Pulmonary artery endothelial cell (primary cell): Measurements from ENCODE around the gene DDX39B. TPM values are rescaled to one million over a fixed set of nuclear protein-coding genes. Genes with fewer than 3 reads are reported as not detected.
"Not testable (repeated sequence)": the region's sequence is repeated elsewhere in the genome, so short reads cannot be mapped to it uniquely, and the experiment has no call there.

ENCODE experiments used
- DNase-seq: peaks from one replicate; pipeline ENCODE4 v3.0.0-alpha.2; 2011; ENCODE audit warnings: low read depth, low spot score
- total RNA-seq: library from RNA; depleted of rRNA; stranded (reverse); fragments of >200 nt; gene quantifications from 2 replicates; pipeline ENCODE4 v1.2.3, GENCODE V29; 2014

The DDX39B gene
- total RNA-seq, 1 donor from 2014 or later = 634 TPM

DNA sequence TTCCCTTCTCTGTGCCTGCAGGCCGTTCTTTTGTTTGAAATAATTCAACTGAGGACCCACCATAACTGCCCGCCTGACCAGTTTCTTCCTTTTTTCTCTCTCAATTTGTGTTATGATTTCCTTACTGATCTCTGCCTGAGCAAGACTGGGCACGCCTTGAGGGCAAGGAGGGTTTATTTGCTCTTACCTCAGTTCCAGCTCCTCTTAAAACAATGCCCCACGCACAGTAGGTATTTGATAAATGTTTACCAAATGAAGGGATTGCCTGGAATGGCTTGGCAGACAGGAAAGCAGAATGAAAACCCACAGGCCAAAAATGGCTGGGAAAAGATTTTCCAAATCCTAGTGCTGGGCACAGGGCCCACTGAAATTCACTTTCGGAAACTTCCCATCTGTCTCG is 54.1 kb downstream of the DDX39B start:
- not testable (repeated sequence) for DNase-seq

DNA sequence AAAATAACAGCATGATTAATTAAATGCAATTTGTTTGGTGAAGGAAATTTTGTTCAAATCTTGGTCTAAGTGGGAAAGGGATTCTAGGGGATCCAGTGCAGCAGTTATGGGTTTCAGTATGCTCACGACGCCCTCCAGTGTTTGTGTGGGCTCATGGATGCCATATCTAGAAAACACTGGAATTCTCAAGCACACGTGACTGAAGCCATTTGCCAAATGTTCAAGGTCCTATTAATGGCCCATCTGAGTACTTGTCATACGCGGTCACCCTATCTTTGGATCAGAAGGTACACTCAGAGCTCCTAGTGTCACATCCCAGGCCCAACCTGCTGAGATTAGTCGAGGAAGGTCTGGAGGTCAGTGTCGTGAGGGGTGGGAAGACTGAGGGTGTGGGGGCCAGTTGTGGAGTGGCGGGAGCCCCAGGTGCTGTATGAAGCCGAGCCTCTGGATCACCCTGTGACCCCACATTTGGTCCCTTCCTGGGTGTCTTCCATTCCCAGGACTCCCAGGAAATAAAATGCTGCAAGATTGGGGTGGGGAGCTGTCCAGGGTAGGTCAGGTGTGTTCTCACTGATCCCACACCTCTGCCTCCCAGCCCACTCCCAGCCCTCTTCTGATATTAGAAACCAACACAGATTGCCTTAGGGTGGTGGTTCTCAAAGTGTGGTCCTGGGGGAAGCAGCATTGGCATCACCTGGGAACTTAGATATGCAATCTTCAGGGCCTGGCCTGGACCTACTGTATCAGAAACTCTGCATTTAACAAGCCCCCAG is 55.6 kb downstream of the DDX39B start:
- DNase-seq = not testable (repeated sequence)

DNA sequence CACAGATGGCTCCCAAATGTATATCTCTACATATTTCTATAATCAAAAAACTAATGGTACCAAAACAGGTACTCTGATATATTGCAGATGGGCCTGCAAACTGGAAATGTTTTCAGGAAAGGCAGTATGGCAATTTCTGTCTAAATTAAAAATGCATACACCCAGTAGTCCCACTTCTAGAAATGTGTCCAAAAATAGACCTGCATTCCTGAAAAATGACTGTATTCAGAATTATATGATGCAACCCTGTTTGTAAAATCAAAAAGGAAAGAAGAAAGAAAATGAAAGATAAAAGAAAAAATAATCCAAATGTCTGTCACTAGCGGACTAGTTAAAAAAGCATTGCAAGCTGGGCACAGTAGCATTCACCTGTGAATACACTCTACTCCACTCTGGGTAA is 56.7 kb downstream of the DDX39B start:
- DNase-seq = no peak

DNA sequence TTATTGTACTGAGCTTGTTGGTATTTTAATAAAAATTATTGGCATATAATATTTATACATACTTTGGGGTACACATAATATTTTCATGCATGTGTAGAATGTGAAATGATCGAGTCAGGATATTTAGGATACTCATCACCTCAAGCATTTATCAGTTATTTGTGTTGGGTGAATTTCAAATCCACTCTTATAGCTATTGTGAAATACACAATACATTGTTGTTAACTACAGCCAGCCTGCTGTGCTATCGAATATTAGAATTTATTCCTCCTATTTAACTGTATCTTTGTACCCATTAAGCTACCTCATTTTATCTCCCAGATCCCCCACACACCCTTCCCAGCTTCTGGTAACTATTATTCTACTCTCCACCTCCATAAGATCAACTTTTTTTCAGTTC is 58.4 kb downstream of the DDX39B start:
- no peak for DNase-seq

DNA sequence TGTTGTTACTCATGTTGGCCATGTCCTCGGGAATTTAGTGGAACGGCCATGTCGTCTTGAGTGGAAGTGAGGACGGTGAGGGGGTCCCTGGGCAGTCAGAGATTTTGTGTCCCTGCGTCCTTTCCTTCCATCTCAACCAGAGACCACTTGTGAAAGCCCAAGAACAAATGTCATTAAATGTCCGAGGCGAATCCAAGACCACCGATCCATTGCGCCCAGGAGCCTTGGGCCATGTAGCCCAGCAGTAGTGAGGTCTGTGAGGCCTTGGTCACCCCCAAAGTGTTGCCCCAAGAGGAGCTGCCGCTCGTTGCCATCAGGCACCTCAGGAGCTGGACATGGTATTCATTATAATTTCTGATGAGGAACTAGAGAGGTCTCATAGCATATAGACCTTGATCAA is 61.2 kb downstream of the DDX39B start:
- no peak for DNase-seq

Other genes starting within 250 kb of the DDX39B start
- 180 and 538 TPM in 2 replicates for gene HLA-B, start 184.8 kb downstream of the DDX39B start, total RNA-seq
- 52.4 and 72.9 TPM in 2 replicates for gene MICA, start 138.4 kb downstream of the DDX39B start, total RNA-seq
- 24.8 and 29.2 TPM in 2 replicates for gene MICB, start 43.9 kb downstream of the DDX39B start, total RNA-seq
- gene MCCD1, start 13.0 kb downstream of the DDX39B start, total RNA-seq = not detected in 2 replicates
- gene ATP6V1G2, start 4.6 kb upstream of the DDX39B start, total RNA-seq = 0.42 and 0.59 TPM in 2 replicates
- 21.9 and 30.1 TPM in 2 replicates for gene NFKBIL1, start 5.6 kb upstream of the DDX39B start, total RNA-seq
- 0.07 TPM in 1 of 2 replicates, not detected in the other for gene LTA, start 30.3 kb upstream of the DDX39B start, total RNA-seq
- gene TNF, start 33.6 kb upstream of the DDX39B start, total RNA-seq = not detected in 2 replicates
- gene LTB, start 40.4 kb upstream of the DDX39B start, total RNA-seq = 1.6 and 2.2 TPM in 2 replicates
- 0.14 and 0.73 TPM in 2 replicates for gene LST1, start 44.3 kb upstream of the DDX39B start, total RNA-seq
- not detected in 2 replicates for gene NCR3, start 51.0 kb upstream of the DDX39B start, total RNA-seq
- not detected in 2 replicates for gene AIF1, start 73.2 kb upstream of the DDX39B start, total RNA-seq
- 33.6 and 36.4 TPM in 2 replicates for gene PRRC2A, start 78.7 kb upstream of the DDX39B start, total RNA-seq
- gene BAG6, start 110.7 kb upstream of the DDX39B start, total RNA-seq = 110 and 116 TPM in 2 replicates
- 0.40 and 0.46 TPM in 2 replicates for gene APOM, start 113.9 kb upstream of the DDX39B start, total RNA-seq
- 18.7 and 20.5 TPM in 2 replicates for gene C6orf47, start 118.8 kb upstream of the DDX39B start, total RNA-seq
- gene GPANK1, start 123.0 kb upstream of the DDX39B start, total RNA-seq = 12.1 and 12.5 TPM in 2 replicates
- 98.5 and 102 TPM in 2 replicates for gene CSNK2B, start 124.1 kb upstream of the DDX39B start, total RNA-seq
- gene LY6G5B, start 128.0 kb upstream of the DDX39B start, total RNA-seq = 1.5 and 1.9 TPM in 2 replicates
- 0.86 and 0.88 TPM in 2 replicates for gene LY6G5C, start 139.1 kb upstream of the DDX39B start, total RNA-seq
- 37.3 and 65.3 TPM in 2 replicates for gene ABHD16A, start 161.3 kb upstream of the DDX39B start, total RNA-seq
- gene LY6G6F, start 164.9 kb upstream of the DDX39B start, total RNA-seq = not detected in 2 replicates
- not detected in 2 replicates for gene LY6G6D, start 173.3 kb upstream of the DDX39B start, total RNA-seq
- not detected in 2 replicates for gene LY6G6C, start 179.7 kb upstream of the DDX39B start, total RNA-seq
- gene MPIG6B, start 181.4 kb upstream of the DDX39B start, total RNA-seq = not detected in 2 replicates
- 84.0 and 89.4 TPM in 2 replicates for gene DDAH2, start 187.3 kb upstream of the DDX39B start, total RNA-seq
- gene CLIC1, start 194.5 kb upstream of the DDX39B start, total RNA-seq = 860 and 926 TPM in 2 replicates
- gene MSH5, start 198.0 kb upstream of the DDX39B start, total RNA-seq = 6.1 and 6.7 TPM in 2 replicates
- 0.78 and 0.92 TPM in 2 replicates for gene SAPCD1, start 220.7 kb upstream of the DDX39B start, total RNA-seq
- gene VWA7, start 235.3 kb upstream of the DDX39B start, total RNA-seq = under 0.01 and 0.11 TPM in 2 replicates